ENCODE data around the gene EIF4ENIF1.
"Not testable (repeated sequence)": the region's sequence is repeated elsewhere in the genome, so short reads cannot be mapped to it uniquely, and the experiment has no call there.

Gene EIF4ENIF1

GRCh38 chr22:31442768-31443489 is 46.7 kb downstream of the EIF4ENIF1 start:
- DNase-seq, result no peak

GRCh38 chr22:31441652-31442051 is 48.0 kb downstream of the EIF4ENIF1 start:
- DNase-seq, result no peak

- no peak for DNase-seq
Observed at GRCh38 chr22:31440681-31441080, 49.0 kb downstream of the EIF4ENIF1 start.

- DNase-seq, result no peak
Observed at GRCh38 chr22:31439808-31440207, 49.8 kb downstream of the EIF4ENIF1 start.

- no peak for DNase-seq
Observed at GRCh38 chr22:31436132-31436531, 53.5 kb downstream of the EIF4ENIF1 start.

- no peak for DNase-seq
Observed at GRCh38 chr22:31431950-31432349, 57.7 kb downstream of the EIF4ENIF1 start.

- DNase-seq, result no peak
Observed at GRCh38 chr22:31425331-31426050, 64.2 kb downstream of the EIF4ENIF1 start.

- DNase-seq, result not testable (repeated sequence)
Observed at GRCh38 chr22:31402350-31402749, 87.3 kb downstream of the EIF4ENIF1 start.

- no peak for DNase-seq
Observed at GRCh38 chr22:31400023-31400397, 89.6 kb downstream of the EIF4ENIF1 start.

- peak; percentile 98 for DNase-seq
Observed at GRCh38 chr22:31399211-31400022, 90.2 kb downstream of the EIF4ENIF1 start, which contains the start of gene DRG1. TSS of gene DRG1 (plus strand) at chr22:31399604. CDS start at chr22:31399684, 80 bp downstream.

GRCh38 chr22:31398231-31398630 is 91.4 kb downstream of the EIF4ENIF1 start:
- no peak for DNase-seq

- DNase-seq, result no peak
Observed at GRCh38 chr22:31394326-31394725, 95.3 kb downstream of the EIF4ENIF1 start.

GRCh38 chr22:31393893-31394292 is 95.7 kb downstream of the EIF4ENIF1 start:
- no peak for DNase-seq
